AG09309 (cell line): ENCODE data around the gene SLC38A4.

ENCODE experiments used
- DNase-seq: peaks from one replicate; pipeline ENCODE4 v3.0.0-alpha.2; 2010; ENCODE audit warnings: low read depth
- H3K4me3 ChIP-seq: 2 replicates; pipeline ENCODE4 v1.5.1; 2011; ENCODE audit warnings: mild to moderate bottlenecking, low read depth, low read length, moderate library complexity; ENCODE audit not compliant: control insufficient read depth
- TF ChIP-seq, protein P1 (sequence below): IDR thresholded peaks from 2 replicates; pipeline ENCODE4 v1.5.1; 2011; ENCODE audit warnings: mild to moderate bottlenecking, low read depth, low read length, inconsistent platforms; ENCODE audit not compliant: insufficient read depth, control insufficient read depth; ENCODE audit errors: missing control alignments

SLC38A4 gene

DNA sequence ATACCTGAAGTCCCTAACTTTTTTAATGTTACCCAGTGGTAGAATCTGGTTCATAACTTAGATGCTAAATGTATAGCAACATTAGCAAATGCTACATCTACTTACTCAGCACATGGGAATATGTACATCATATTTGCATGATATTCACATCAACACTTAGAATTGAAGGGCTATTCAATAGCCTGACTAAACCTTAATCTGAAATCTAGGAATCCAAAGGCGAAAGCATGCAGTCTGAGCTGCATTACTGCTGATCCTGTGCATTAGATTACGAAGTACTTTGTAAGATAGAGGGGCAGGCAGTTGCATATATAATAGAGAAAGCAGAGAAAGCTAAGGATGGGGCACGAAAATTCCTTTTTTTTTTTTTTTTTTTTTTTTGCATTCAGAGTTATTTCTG is 40.4 kb downstream of the SLC38A4 start:
- TF ChIP-seq, protein P1, sequence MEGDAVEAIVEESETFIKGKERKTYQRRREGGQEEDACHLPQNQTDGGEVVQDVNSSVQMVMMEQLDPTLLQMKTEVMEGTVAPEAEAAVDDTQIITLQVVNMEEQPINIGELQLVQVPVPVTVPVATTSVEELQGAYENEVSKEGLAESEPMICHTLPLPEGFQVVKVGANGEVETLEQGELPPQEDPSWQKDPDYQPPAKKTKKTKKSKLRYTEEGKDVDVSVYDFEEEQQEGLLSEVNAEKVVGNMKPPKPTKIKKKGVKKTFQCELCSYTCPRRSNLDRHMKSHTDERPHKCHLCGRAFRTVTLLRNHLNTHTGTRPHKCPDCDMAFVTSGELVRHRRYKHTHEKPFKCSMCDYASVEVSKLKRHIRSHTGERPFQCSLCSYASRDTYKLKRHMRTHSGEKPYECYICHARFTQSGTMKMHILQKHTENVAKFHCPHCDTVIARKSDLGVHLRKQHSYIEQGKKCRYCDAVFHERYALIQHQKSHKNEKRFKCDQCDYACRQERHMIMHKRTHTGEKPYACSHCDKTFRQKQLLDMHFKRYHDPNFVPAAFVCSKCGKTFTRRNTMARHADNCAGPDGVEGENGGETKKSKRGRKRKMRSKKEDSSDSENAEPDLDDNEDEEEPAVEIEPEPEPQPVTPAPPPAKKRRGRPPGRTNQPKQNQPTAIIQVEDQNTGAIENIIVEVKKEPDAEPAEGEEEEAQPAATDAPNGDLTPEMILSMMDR, result no peak
- no peak for DNase-seq
- H3K4me3 ChIP-seq, result no peak overlapping the region

DNA sequence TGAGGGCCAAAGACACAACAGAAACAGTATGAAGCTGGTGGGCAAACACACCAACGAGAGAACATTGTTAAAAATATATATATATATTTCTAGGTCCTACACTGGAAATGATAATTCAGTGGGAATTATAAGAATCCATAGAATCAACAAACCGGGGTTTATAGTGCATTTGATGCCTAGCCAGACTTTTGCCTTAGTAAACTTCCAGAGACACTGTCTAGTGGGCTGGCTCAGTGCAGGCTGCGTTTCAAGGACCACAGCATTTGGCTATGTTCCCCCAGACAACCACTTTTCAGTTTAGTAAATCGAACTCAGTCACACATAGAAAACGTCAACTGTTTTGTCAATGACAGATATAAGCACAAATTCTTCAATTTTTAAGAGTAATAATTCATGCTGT is 41.9 kb downstream of the SLC38A4 start:
- no peak for DNase-seq
- no peak overlapping the region for H3K4me3 ChIP-seq
- TF ChIP-seq, protein P1, result no peak

DNA sequence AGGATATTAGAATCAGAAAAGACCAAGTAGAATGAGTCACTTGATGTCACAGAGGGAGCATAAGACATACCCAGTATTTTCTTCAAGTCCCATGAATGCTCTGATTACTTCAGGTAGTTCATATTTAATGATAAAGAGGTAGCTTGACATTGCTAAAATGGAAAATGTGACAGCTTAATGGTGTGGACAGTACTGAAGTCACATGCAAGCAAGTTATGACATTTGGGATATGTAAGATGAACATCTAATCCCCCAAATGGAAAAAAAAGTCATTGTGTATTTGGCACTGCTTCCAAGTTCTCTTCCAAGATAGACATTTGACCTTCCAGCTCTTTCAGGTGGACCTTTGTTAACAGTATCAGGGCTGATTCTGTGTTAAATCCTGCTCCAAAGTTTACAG is 45.9 kb downstream of the SLC38A4 start:
- H3K4me3 ChIP-seq, result no peak overlapping the region
- DNase-seq, result no peak
- TF ChIP-seq, protein P1, result no peak

DNA sequence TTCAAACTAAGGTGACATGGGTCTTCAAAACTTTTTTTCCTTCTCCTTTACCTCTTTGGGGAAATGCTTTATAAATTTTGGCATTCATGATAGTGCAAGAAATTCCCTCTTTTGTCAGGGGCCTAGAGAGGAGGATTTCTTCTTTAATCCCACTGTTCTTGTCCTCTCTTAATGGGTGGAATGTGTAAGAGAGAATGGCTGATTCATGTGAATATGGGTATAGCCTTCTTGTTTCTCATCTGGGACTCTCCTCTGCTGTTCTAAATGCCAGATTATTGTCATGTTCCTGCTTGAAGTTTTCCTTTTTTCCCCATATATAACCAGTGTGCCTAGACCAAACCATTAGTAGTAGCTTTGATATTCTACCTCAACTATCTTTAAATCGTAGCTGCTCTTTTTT is 46.7 kb downstream of the SLC38A4 start:
- no peak for DNase-seq

DNA sequence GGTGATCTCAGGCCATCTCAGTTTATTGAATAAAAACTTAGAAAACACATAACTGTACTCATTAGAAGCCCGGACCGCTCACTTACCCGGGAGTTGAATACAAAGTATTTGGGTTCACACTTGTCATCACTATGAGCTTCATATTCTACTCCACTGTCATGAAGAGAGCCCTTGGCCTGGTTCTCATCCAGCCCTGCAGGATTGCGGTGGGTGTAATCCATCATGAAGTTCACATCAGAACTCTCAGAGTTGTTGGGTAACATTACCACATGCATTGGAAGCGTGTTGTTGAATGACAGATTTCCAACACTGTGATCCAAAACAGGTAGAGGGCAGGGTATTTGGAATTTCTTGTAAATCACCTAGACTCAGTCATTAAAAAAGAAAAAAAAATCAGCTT is 47.4 kb downstream of the SLC38A4 start:
- DNase-seq, result no peak
- TF ChIP-seq, protein P1, result no peak
- no peak overlapping the region for H3K4me3 ChIP-seq

More for the DNA sequence above, 46.7 kb downstream of the SLC38A4 start:
- no peak overlapping the region for H3K4me3 ChIP-seq
- TF ChIP-seq, protein P1, result no peak

DNA sequence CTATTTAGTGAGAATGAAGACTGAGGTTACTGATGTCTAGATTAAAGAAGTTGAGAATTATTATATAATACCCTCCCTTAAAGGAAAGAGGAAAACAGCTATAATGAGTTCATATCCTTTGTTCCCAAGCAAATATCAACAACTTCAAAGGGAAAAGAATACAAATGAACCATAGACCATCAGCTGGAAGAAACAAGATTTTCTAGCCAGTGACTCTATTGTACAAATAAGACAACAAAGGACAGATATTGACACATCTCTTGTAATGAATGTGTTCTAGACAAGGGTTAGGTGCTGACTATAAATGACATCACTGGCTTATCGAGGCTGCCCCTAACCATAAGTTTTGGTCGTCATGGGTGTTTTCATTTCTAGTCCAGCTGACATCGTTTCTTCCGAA is 48.2 kb downstream of the SLC38A4 start:
- TF ChIP-seq, protein P1, result no peak
- no peak for DNase-seq

DNA sequence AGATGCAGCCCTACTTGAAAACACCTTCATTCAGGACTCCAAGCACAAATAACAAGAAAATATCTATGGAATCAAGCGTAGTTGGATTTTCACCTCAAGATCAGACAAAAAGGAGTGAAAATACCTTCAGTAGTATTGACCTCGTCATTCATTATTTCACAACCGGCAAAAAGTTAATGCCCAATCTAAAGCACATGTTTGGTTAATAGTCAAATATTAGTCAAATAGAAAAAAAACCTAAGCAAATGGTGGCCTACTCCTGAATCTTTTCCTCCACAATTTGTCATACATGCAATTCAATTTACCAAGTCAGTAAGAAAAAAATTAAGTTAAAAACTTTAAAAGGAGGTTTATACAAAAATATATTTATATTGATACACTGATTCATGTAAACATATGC is 50.0 kb downstream of the SLC38A4 start:
- TF ChIP-seq, protein P1, result no peak
- no peak for DNase-seq
- no peak overlapping the region for H3K4me3 ChIP-seq

More for the DNA sequence above, 48.2 kb downstream of the SLC38A4 start:
- H3K4me3 ChIP-seq, result no peak overlapping the region
